ENCODE measurements around the gene MAMDC2. TPM values are rescaled to one million over a fixed set of nuclear protein-coding genes. Genes with fewer than 3 reads are reported as not detected.

MAMDC2 gene
- total and polyA plus RNA-seq, 2 donors (not counting 1 experiment from before 2014, with no cell fraction given), result 14.4 to 23.0 TPM

- no peak overlapping the region for H2AFZ ChIP-seq (ENCODE audit: low read length)
- no peak overlapping the region for H3K9ac ChIP-seq (ENCODE audit: insufficient read depth, low read length)
- H3K4me2 ChIP-seq (ENCODE audit: extremely low read depth, insufficient read depth, low read length), result no peak overlapping the region
- H3K9me3 ChIP-seq (ENCODE audit: control insufficient read depth, insufficient read depth, low read depth, low read length), result no peaks in the 10 kb centered on the region
- H3K79me2 ChIP-seq (ENCODE audit: control insufficient read depth, insufficient read depth, low read length), result no peaks in the 10 kb centered on the region
- no peak overlapping the region for H3K27ac ChIP-seq (ENCODE audit: insufficient read depth, low read length)
- H3K27me3 ChIP-seq (ENCODE audit: control insufficient read depth, insufficient read depth, low read length), result no peaks in the 10 kb centered on the region
- DNase-seq (ENCODE audit: low read depth in 2 of 2), result no peak
- TF ChIP-seq CTCF (conservative IDR thresholded peaks at IDR 0.05 in 1 of 2, IDR thresholded peaks at IDR 0.05 in 1 of 2; ENCODE audit: low read depth in 1 of 2, low read length in 2 of 2) (no peak), EZH2 (IDR thresholded peaks at IDR 0.05; ENCODE audit: low read length, missing control alignments) (no peak)
- H4K20me1 ChIP-seq (ENCODE audit: control insufficient read depth, extremely low read depth, insufficient read depth, low read length), result no peaks in the 10 kb centered on the region
- no peaks in the 10 kb centered on the region for H3K36me3 ChIP-seq (ENCODE audit: control insufficient read depth, insufficient read depth, low read length)
- H3K4me3 ChIP-seq (replicated peaks in 1 of 4; ENCODE audit: control extremely low read depth in 1 of 4, insufficient read depth in 1 of 4, low read depth in 3 of 4, low read length in 4 of 4), result no peak overlapping the region
- no peaks in the 10 kb centered on the region for H3K4me1 ChIP-seq (ENCODE audit: control insufficient read depth, extremely low read depth, insufficient read depth, low read length)
Observed at GRCh38 chr9:70058569-70059116, 15.0 kb downstream of the MAMDC2 start.

GRCh38 chr9:70060148-70060882 is 16.7 kb downstream of the MAMDC2 start:
- Histone ChIP-seq H3K79me2 (ENCODE audit: control insufficient read depth, insufficient read depth, low read length) (no peaks in the 10 kb centered on the region), H3K9me3 (ENCODE audit: control insufficient read depth, insufficient read depth, low read depth, low read length) (no peaks in the 10 kb centered on the region), H3K4me3 (replicated peaks in 1 of 4; ENCODE audit: control extremely low read depth in 1 of 4, insufficient read depth in 1 of 4, low read depth in 3 of 4, low read length in 4 of 4) (no peak overlapping the region), H3K27me3 (ENCODE audit: control insufficient read depth, insufficient read depth, low read length) (no peaks in the 10 kb centered on the region), H3K36me3 (ENCODE audit: control insufficient read depth, insufficient read depth, low read length) (no peaks in the 10 kb centered on the region), H2AFZ (ENCODE audit: low read length) (no peak overlapping the region), H3K4me1 (ENCODE audit: control insufficient read depth, extremely low read depth, insufficient read depth, low read length) (no peaks in the 10 kb centered on the region), H3K27ac (ENCODE audit: insufficient read depth, low read length) (no peak overlapping the region), H3K9ac (ENCODE audit: insufficient read depth, low read length) (no peak overlapping the region), H4K20me1 (ENCODE audit: control insufficient read depth, extremely low read depth, insufficient read depth, low read length) (no peaks in the 10 kb centered on the region), H3K4me2 (ENCODE audit: extremely low read depth, insufficient read depth, low read length) (no peak overlapping the region)
- no peak for DNase-seq (ENCODE audit: low read depth in 2 of 2)
- no peak for TF ChIP-seq CTCF (conservative IDR thresholded peaks at IDR 0.05 in 1 of 2, IDR thresholded peaks at IDR 0.05 in 1 of 2; ENCODE audit: low read depth in 1 of 2, low read length in 2 of 2)
- no peak for TF ChIP-seq EZH2 (IDR thresholded peaks at IDR 0.05; ENCODE audit: low read length, missing control alignments)

- Histone ChIP-seq H2AFZ (ENCODE audit: low read length) (no peak overlapping the region), H4K20me1 (ENCODE audit: control insufficient read depth, extremely low read depth, insufficient read depth, low read length) (no peaks in the 10 kb centered on the region), H3K27ac (ENCODE audit: insufficient read depth, low read length) (no peak overlapping the region), H3K4me2 (ENCODE audit: extremely low read depth, insufficient read depth, low read length) (no peak overlapping the region), H3K79me2 (ENCODE audit: control insufficient read depth, insufficient read depth, low read length) (no peaks in the 10 kb centered on the region), H3K4me1 (ENCODE audit: control insufficient read depth, extremely low read depth, insufficient read depth, low read length) (no peaks in the 10 kb centered on the region), H3K4me3 (replicated peaks in 1 of 4; ENCODE audit: control extremely low read depth in 1 of 4, insufficient read depth in 1 of 4, low read depth in 3 of 4, low read length in 4 of 4) (no peak overlapping the region), H3K9me3 (ENCODE audit: control insufficient read depth, insufficient read depth, low read depth, low read length) (no peaks in the 10 kb centered on the region), H3K9ac (ENCODE audit: insufficient read depth, low read length) (no peak overlapping the region), H3K36me3 (ENCODE audit: control insufficient read depth, insufficient read depth, low read length) (no peaks in the 10 kb centered on the region), H3K27me3 (ENCODE audit: control insufficient read depth, insufficient read depth, low read length) (no peaks in the 10 kb centered on the region)
- TF ChIP-seq EZH2 (IDR thresholded peaks at IDR 0.05; ENCODE audit: low read length, missing control alignments) (no peak), CTCF (conservative IDR thresholded peaks at IDR 0.05 in 1 of 2, IDR thresholded peaks at IDR 0.05 in 1 of 2; ENCODE audit: low read depth in 1 of 2, low read length in 2 of 2) (no peak)
- DNase-seq (ENCODE audit: low read depth in 2 of 2), result no peak
Observed at GRCh38 chr9:70060883-70061507, 17.3 kb downstream of the MAMDC2 start.
